Measurements from ENCODE around the gene EXT2.
A peak's percentile ranks its signal among the peaks of the same experiment; 100 is the strongest.

The EXT2 gene

DNA sequence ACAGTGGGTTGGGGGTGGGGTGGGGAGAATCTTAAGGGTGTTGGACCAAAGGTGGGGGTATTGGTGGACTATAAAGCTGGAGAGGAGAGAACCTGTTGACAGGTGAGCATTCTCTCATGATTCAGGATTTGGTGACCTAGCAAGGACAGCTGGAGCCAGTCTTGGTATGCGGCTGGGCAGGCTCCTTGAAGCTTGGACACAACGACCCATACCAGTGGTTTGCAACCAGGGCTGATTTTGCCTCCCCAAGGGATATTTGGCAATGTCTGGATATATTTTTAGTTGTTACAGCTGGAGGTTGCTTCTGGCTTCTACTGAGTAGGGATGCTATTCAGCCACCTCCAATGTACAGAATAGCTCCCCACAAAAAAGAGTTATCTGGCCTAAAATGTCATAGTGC lies 5.6 kb downstream of the EXT2 start:
- H3K79me2 ChIP-seq (ENCODE audit: low read length) = peaks cover 17% of the 10 kb centered on the region
- no peaks in the 10 kb centered on the region for H3K27me3 ChIP-seq (ENCODE audit: low read depth, low read length)
- TF ChIP-seq, protein P1, sequence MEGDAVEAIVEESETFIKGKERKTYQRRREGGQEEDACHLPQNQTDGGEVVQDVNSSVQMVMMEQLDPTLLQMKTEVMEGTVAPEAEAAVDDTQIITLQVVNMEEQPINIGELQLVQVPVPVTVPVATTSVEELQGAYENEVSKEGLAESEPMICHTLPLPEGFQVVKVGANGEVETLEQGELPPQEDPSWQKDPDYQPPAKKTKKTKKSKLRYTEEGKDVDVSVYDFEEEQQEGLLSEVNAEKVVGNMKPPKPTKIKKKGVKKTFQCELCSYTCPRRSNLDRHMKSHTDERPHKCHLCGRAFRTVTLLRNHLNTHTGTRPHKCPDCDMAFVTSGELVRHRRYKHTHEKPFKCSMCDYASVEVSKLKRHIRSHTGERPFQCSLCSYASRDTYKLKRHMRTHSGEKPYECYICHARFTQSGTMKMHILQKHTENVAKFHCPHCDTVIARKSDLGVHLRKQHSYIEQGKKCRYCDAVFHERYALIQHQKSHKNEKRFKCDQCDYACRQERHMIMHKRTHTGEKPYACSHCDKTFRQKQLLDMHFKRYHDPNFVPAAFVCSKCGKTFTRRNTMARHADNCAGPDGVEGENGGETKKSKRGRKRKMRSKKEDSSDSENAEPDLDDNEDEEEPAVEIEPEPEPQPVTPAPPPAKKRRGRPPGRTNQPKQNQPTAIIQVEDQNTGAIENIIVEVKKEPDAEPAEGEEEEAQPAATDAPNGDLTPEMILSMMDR (IDR thresholded peaks at IDR 0.05; ENCODE audit: low read depth, low read length) = no peak
- TF ChIP-seq EZH2phosphoT487 (IDR thresholded peaks at IDR 0.05; ENCODE audit: low read depth) = no peak
- H3K4me3 ChIP-seq (ENCODE audit: low read length) = no peak overlapping the region
- H3K9me3 ChIP-seq (ENCODE audit: insufficient read depth, low read length) = no peaks in the 10 kb centered on the region
- no peak overlapping the region for H2AFZ ChIP-seq (ENCODE audit: low read depth, low read length)
- H3K27ac ChIP-seq (ENCODE audit: low read length) = no peak overlapping the region
- no peak overlapping the region for H3K4me2 ChIP-seq (ENCODE audit: low read length)
- H4K20me1 ChIP-seq (ENCODE audit: insufficient read depth, low read length) = no peaks in the 10 kb centered on the region
- H3K4me1 ChIP-seq (ENCODE audit: low read length) = peaks cover 8% of the 10 kb centered on the region
- peaks cover 3% of the 10 kb centered on the region for H3K36me3 ChIP-seq (replicated peaks; ENCODE audit: low read depth, low read length)
- no peak overlapping the region for H3K9ac ChIP-seq (ENCODE audit: low read length)

DNA sequence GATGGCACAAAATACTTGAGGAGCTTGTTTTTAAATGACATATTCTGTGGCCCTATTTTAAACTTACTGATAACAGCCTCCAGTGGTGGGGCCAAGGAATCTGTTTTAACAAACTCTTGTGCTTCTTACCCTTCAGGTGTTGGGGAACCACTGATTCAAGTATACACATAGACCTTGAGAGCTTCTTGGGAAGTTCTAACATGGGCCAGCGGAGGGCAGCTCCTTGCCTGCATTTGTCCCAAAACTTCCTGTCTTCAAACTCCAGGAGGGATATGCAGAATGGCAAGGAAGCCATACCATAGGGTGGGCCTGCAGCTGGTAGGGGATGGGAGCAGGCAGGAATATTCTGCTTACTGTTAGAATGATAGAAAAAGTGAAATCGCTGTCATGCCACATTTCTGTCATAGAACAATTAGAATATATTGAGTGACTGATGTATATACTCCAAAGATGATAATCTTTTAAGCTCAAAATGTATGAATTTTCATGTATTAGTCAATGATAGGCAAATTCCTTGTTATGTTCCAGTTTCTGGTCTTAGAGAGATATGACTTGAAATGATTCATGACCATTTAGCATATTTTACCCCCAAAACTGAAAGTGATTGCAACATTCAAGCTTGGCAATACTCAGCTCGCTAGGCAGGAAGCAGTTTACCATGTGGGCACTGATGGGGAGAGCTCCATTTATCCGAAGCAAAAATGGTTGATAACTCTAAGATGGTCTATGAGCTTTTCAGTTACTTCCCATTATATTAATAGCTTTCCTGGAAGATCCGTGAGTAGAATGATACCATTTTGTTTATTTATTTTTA lies 9.2 kb downstream of the EXT2 start:
- H3K4me1 ChIP-seq (ENCODE audit: low read length) = no peaks in the 10 kb centered on the region
- H2AFZ ChIP-seq (ENCODE audit: low read depth, low read length) = no peak overlapping the region
- no peak overlapping the region for H3K27ac ChIP-seq (ENCODE audit: low read length)
- no peaks in the 10 kb centered on the region for H3K27me3 ChIP-seq (ENCODE audit: low read depth, low read length)
- peaks cover 12% of the 10 kb centered on the region for H3K36me3 ChIP-seq (replicated peaks; ENCODE audit: low read depth, low read length)
- H3K9me3 ChIP-seq (ENCODE audit: insufficient read depth, low read length) = no peaks in the 10 kb centered on the region
- no peak overlapping the region for H3K4me2 ChIP-seq (ENCODE audit: low read length)
- no peaks in the 10 kb centered on the region for H4K20me1 ChIP-seq (ENCODE audit: insufficient read depth, low read length)
- no peak overlapping the region for H3K9ac ChIP-seq (ENCODE audit: low read length)
- no peak for TF ChIP-seq EZH2phosphoT487 (IDR thresholded peaks at IDR 0.05; ENCODE audit: low read depth)
- TF ChIP-seq, protein P1 (IDR thresholded peaks at IDR 0.05; ENCODE audit: low read depth, low read length) = no peak
- peaks cover 3% of the 10 kb centered on the region; the same call in 1 of the 2 replicates for H3K79me2 ChIP-seq (ENCODE audit: low read length)
- H3K4me3 ChIP-seq (ENCODE audit: low read length) = no peak overlapping the region

DNA sequence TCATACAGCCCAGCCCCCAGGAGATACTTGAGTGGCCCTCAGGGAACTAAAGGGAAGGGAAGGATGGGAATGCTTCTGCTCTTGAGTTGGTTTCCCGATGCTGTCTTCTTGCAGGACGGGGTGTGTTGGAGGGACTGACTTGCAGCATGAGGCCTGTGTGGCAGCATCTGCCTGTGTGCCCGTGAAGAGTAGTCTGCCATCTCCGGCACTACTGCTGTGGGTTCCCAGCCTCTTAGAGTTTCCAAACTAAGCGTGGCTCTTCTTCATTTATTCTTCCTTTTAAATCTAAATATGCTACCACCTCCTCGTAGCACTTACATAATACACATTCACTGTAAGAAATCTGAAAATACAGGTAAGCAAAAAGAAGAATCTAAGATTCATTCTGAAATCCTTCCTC lies 12.8 kb downstream of the EXT2 start:
- Histone ChIP-seq H3K27ac (ENCODE audit: low read length) (no peak overlapping the region), H2AFZ (ENCODE audit: low read depth, low read length) (no peak overlapping the region), H3K9ac (ENCODE audit: low read length) (no peak overlapping the region), H3K4me2 (ENCODE audit: low read length) (no peak overlapping the region), H4K20me1 (ENCODE audit: insufficient read depth, low read length) (no peaks in the 10 kb centered on the region), H3K27me3 (ENCODE audit: low read depth, low read length) (no peaks in the 10 kb centered on the region), H3K4me1 (ENCODE audit: low read length) (peaks cover 11% of the 10 kb centered on the region), H3K4me3 (ENCODE audit: low read length) (no peak overlapping the region), H3K36me3 (replicated peaks; ENCODE audit: low read depth, low read length) (peaks cover 13% of the 10 kb centered on the region), H3K9me3 (ENCODE audit: insufficient read depth, low read length) (no peaks in the 10 kb centered on the region), H3K79me2 (ENCODE audit: low read length) (peaks cover 3% of the 10 kb centered on the region; the same call in 1 of the 2 replicates)
- TF ChIP-seq, protein P1 (IDR thresholded peaks at IDR 0.05; ENCODE audit: low read depth, low read length) = no peak
- TF ChIP-seq EZH2phosphoT487 (IDR thresholded peaks at IDR 0.05; ENCODE audit: low read depth) = no peak

DNA sequence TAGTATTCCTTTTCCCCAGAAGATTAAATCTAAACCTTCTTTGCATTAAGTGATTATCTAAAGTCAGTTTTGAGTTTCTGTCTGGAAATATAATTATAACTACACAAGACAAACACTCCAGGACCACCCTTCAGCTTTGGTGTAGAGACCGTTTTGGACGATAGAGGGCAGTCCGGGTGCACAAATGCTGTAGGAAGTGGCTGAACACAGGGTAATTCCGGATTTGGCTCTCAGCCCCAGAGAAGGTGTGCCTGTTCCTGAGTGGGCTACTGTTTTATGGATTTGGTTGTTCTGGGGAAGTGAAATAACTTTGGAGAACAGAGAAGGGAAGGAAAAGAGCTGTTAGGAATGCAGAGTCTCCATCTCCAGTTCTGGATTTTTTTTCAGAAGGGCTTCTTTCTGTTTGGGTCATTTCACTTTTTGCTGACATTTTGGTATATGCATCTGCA lies 14.8 kb downstream of the EXT2 start:
- no peak overlapping the region for H3K9ac ChIP-seq (ENCODE audit: low read length)
- H3K27me3 ChIP-seq (ENCODE audit: low read depth, low read length) = no peaks in the 10 kb centered on the region
- H4K20me1 ChIP-seq (ENCODE audit: insufficient read depth, low read length) = no peaks in the 10 kb centered on the region
- no peaks in the 10 kb centered on the region for H3K9me3 ChIP-seq (ENCODE audit: insufficient read depth, low read length)
- no peak overlapping the region for H2AFZ ChIP-seq (ENCODE audit: low read depth, low read length)
- H3K4me3 ChIP-seq (ENCODE audit: low read length) = no peak overlapping the region
- no peak overlapping the region for H3K27ac ChIP-seq (ENCODE audit: low read length)
- H3K4me2 ChIP-seq (ENCODE audit: low read length) = peak overlapping the region; percentile 19; the same call in 1 of the 2 replicates
- TF ChIP-seq, protein P1 (IDR thresholded peaks at IDR 0.05; ENCODE audit: low read depth, low read length) = peak; percentile 91
- no peak for TF ChIP-seq EZH2phosphoT487 (IDR thresholded peaks at IDR 0.05; ENCODE audit: low read depth)
- H3K36me3 ChIP-seq (replicated peaks; ENCODE audit: low read depth, low read length) = peaks cover 20% of the 10 kb centered on the region
- H3K79me2 ChIP-seq (ENCODE audit: low read length) = no peaks in the 10 kb centered on the region
- peaks cover 11% of the 10 kb centered on the region for H3K4me1 ChIP-seq (ENCODE audit: low read length)

All from OCI-LY3 (cell line).